Fibroblast of peridontal ligament (primary cell): ENCODE results near the gene CNTNAP2.

Experiments used
- DNase-seq: peaks from one replicate; pipeline ENCODE4 v3.0.0-alpha.2; 2010; ENCODE audit errors: extremely low read depth

CNTNAP2 gene

DNA sequence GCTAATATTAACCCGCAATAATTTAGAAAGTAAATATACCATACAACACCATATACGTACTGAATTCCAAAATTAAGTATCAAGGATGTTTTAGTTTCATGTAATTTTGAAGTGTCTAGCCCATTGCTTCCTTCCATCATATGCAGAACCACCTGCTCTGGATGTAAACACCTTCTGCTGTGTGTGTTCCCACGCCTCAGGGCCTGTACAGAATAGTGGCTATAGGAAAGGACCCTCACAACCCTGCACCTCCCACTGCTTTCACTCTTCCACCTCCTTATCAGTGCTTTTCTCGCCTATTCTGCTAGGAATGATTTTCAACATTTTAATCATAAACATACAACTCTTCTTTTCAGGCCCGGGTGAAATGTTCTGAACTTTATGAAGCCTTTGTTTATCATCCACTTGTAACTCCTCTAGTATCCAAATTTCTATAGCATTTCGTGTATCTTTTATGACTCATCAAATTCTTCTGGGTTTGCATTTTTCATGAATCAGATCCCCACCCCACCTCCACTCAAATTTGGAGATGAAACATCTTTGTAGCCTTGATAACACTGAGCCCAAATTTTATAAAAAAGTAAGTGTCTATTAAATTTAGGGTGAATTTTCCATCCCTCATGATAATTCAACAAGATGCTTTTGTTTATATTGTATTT, 1367.2 kb downstream of the CNTNAP2 start:
- DNase-seq, result peak; percentile 38

DNA sequence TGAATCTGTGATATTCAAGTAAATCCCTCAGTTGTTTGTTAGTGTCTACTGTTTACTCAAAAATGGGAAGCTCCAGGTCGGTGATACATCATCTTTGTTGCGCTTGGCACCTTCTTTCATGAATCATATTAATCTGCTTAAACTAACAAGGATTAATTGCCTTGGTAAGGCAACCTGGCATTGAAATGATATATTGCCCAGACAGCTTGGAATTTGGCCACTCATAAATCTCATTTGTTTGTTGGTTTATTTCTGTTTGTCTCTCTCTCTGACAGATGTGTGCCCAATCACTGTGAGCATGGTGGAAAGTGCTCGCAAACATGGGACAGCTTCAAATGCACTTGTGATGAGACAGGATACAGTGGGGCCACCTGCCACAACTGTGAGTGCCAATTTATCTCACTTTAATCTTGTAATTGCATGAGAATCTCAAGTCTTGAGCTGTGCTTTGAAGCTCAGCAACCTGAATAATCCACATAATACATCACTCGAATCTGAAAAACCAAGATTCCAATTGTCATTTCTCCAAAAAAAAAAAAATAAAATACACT, 1369.1 kb downstream of the CNTNAP2 start:
- DNase-seq, result no peak

DNA sequence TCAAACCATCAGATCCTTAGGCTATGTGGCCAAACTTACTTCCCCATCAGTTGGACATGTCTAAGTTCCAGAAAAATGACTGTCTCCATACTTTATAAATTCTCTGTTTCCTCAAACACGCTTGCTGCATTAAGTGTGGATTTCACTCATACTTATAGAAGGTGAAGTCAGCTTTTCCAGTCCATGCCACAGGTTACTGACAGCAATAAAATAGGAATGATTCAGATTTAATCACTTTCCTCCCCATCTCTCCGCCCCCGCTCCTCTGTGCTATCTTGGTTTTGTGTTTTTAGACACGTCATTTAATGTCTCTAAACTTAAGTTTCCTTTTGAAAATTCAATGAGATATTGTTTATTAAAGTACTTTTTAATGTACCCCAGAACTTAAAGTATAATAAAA, 1376.0 kb downstream of the CNTNAP2 start:
- no peak for DNase-seq

DNA sequence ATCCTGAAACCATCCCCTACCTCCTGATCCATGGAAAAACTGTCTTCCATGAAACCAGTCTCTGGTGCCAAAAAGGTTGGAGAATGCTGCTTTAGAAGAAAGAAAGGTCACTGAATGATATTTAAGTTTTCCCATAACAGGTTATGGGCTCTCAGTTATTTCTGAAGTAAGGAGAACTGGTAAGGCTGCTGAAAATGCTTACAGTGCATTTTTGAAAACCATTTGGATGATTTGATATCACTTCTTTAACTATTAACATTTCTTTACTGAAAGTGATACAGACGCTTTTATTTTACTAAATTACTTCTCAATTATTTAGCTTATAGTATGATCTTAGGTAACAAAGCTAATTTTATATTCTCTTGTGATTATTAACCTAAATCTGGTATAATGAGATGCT, 1379.6 kb downstream of the CNTNAP2 start:
- no peak for DNase-seq

DNA sequence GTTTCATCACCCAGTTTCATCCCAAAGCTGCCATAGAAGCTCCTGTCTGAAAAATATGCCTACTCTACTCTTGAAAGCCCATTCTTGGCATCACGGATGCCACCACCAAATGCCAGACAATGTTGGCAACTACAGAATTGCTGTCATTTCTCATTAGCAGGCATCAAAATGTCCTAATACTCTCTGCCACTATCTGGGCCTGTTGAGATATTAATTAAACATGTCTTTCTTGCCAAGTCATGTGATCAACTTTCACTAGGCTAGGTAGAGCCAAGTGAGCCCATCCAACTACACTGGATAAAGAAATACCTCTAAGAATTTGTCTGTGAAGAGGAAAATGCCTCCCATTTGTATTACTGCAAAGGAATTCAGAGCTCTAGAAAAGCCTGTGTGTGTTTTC, 1380.6 kb downstream of the CNTNAP2 start:
- DNase-seq, result no peak

DNA sequence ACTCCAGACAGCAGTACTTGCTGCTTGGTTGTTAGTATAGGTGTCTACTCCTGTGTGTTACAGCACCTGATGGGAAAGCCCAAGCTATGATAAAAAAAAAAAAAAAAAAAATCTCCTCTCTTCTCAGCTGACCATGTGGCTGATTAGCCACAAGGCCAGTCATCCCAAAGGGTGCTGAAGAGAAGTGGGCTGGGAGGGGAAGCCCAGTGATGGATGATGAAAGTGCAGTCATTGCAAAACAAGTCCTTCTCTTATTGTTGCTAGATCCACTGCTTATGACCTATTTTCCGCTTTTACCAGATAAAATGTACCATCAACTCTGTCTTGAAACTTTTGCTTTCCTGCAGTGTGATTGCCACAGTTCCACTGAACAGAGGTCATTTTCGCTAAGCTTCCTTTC, 1381.5 kb downstream of the CNTNAP2 start:
- DNase-seq, result no peak

DNA sequence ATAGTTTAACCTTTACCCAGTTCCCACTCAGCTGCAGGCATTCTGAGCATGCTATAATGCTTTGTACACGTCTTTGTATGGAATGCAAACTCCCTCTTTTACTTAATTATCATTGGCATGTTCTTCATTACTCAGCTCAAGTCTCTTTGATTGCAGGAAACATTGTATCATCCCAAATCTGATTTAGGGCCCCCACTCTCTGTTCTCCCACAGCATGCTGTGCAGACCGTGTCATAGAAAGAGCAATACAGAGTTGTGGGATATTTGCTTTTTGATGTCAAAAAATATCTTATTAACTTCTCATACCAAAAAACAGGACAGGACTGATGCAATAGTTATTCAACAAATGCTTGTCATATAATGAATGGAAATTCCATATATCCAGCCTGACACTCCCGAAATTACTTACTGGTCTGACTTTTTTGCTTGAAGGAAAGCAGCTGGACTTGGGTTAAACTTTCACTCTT, 1392.5 kb downstream of the CNTNAP2 start:
- peak; percentile 73 for DNase-seq

DNA sequence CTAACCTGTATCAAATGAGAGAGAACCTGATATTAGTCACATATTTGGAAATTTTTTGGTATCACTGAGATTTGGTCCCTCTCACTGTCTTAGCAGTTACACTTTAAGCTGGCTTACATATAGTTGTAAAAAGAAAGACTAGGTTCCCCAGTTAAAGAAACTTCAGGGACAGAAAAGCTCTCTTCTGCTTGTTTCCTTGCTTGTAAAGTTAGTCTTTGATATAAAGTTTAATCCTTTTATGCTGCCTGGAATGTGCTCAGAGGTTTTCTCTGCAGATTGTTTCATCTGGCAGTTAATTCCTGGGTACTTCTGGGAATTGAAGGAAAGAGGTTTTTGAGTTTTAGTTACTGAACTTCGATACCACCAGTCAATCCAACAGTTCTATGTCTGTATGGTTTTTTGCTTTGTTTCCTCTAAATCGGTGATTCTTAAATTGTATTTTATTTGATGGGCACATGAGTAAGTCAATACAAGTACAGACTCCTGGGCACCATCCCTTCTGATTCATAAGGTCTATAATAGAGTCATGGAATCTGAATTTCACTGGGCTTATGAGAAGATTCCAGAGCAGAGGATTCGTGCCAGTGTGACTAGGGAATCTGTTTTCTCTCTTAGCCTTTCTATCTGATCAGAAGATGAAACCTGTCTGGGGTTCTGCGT, 1393.1 kb downstream of the CNTNAP2 start:
- DNase-seq, result peak; percentile 68

DNA sequence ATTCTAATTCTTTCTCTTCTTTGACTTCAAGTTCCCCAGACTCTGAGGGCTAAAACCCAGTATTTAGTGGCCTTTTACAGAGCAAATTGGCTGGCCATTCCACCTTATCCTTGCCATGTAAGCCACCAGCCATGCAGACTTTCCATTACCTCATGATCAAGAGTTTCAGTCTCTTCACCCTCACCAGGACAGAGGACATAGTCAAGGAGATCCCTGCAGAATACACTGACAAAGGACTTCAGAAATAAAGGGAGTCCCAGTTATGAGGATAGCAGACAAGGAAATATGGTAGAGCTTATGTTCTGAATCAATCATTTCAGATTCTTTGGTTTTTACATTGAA, 1393.6 kb downstream of the CNTNAP2 start:
- DNase-seq, result no peak

DNA sequence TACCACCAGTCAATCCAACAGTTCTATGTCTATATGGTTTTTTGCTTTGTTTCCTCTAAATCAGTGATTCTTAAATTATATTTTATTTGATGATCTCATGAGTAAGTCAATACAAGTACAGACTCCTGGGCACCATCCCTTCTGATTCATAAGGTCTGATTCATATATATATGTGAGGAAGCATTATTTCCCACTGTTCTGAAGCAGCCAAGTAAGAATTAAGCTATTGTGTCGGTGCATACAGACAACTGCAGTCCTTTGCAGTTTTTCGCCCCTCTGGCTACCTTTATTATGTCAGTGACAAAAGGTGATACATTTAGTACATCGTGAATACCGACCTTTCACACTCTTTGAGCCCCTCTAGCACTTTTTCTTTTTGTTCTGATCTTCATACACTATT, 1394.3 kb downstream of the CNTNAP2 start:
- DNase-seq, result peak; percentile 69

DNA sequence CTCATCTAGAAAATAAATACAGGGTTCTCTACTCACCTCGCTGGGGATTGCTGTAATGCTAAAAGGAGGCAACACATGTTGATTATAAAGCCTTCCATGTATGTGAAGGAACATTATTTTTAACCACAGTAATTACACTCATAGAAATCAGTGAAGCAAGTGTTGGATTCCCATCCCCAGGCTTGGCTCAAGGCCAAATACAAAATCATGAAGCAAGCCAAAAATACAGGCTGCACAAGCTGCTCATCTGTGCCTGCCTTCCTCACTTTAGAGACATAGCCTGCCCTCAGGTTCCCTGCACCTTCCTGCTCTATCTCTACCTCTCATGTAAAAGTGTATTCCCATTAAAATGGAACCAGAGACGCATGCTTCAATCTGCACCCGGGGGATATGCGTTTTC, 1396.8 kb downstream of the CNTNAP2 start:
- DNase-seq, result no peak

DNA sequence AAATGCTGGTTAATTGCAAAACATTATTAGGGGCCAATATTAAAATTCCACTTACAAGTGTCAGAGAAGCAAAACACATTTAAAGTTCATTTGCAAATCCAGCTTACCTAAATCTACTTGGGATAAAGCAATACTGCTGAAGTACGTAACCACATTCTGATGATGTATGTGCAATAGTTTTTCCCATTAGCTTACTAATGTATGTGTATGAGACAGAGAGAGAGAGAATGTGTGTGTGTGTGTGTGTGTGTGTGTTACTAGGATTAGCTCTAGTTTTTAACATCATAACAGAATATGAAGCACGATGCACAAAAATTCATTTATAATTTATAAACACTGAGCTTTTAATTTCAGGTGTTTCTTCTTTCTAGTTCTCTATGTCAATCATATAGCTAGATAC, 1399.8 kb downstream of the CNTNAP2 start:
- DNase-seq, result no peak

DNA sequence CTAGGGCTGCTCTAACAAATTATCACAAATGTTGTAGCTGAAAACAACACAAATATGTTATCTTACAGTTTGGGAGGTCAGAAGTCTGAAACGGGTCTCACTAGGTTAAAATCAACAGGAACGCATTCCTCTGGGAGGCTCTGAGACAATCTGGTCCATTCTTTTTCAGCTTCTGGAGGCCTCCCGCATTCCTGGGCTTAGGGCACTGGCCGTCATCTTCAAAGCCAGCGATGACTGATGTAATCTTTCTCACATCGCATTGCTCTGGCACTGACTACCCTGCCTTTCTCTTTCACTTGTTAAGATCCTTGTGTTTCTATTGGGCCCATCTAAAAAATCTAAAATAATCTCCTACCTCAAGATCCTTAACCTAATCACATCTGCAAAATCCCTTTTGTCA, 1402.5 kb downstream of the CNTNAP2 start:
- DNase-seq, result no peak

DNA sequence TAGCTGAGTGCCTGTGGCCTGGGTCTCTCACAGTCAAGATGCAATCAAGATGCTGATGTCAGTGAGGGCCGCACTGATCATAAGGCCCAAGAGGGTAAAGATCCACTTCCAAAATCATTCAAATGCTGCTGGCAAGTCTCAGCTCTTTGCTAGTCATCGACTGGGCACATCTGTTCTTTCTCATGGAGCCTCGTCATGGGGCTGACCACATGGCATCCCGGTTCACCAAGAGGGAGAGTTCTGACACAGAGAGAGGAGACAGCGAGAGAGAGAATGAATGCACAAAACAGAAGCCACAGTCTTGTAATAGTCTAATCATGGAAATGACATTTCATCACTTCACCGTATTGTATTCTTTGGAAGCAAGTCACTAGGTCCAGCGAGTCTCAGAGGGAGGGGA, 1406.5 kb downstream of the CNTNAP2 start:
- DNase-seq, result peak; percentile 54

DNA sequence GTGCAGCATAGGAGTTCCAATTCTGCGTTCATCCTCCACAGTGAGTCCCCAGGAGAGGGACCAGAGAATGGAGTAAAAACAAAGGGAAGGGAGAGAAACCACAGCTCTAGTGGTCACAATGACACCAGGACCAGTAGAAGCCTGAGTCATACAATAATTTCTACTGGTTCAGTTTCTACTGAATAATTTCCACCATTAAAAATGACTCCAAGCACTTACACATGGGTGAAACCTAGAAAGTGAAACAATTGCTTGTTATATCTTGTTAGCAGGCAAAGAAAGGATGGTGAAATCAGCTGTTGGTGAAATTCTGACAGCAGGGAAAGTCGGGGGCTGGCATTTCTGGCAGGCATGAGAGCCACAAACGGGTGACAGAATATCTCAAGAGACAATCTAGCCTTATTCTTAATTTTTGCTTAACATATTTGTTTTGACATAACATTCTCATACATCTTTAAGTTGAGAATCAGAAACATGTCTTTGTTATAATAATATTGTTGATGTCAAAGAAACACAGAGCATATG, 1408.2 kb downstream of the CNTNAP2 start:
- DNase-seq, result no peak

DNA sequence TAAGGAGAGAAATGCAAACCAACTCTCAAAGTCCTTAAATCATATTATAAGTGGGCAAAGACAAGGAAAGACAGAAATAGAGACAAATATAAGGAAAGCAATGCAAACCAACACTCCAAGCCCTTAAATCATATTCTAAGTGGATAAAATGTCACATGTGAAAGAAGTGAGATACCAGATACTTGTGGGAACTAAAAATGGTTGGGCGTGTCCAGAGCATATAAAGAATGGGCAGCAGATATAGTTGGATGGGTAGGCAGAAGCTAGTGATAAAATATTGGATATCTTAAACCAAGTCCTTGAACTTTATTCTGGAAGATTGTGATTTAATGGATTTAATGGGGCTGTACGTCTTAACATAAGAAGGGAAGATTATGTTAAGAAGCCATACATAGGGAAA, 1408.7 kb downstream of the CNTNAP2 start:
- no peak for DNase-seq

DNA sequence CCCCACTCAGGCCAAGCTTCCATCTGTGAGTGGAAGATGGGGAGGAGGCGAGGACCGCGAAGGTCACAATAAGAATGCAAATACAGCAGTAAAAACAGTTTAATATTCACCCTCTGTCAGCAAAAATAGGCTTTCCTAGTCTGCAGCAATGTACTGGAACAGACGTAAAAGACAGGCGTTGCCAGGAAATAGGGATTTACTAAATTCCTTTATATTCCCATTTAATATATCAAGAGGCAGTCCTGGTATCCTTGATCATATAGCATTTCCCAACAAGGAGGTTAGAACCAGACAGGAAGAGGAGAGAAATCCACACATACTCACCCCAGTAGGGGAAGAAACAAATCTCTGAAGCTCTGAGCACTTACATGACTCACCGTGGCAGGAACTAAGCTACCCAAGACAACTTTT, 1419.1 kb downstream of the CNTNAP2 start:
- DNase-seq, result peak; percentile 64

DNA sequence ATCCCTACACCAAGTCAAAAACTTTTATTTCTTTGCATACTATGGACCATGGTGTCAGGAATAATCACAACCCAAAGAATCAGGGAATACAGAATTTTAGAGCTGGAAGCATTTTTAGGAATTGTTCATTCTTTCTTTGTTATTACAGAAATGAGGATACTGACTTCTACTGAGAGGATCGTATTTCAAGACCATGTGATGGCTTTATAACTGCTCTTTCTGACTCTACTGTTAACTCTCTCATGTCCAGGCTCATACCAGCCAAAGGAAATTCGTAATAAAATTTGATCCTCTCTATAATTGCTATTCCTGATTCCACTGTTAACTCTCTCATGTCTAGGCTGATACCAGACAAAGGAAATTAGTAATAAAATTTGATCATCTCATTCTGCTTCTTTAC, 1423.1 kb downstream of the CNTNAP2 start:
- DNase-seq, result peak; percentile 25

DNA sequence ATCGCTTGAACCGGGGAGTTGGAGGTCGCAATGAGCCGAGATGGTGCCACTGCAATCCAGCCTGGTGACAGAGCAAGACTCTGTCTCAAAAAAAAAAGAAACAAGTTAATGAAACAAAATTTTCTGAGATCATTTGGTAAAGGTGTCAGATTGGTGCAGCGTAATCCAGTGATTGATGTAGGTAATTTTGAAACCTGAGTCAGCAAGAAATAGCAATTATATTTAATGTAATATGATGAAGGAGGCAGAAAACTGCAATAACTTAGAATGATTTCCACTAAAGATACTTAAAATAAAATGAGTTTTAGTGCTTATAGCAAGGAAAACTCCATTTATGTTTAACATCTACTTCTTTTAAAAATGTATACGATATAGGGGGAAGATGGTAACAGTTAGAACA, 1424.1 kb downstream of the CNTNAP2 start:
- DNase-seq, result no peak

DNA sequence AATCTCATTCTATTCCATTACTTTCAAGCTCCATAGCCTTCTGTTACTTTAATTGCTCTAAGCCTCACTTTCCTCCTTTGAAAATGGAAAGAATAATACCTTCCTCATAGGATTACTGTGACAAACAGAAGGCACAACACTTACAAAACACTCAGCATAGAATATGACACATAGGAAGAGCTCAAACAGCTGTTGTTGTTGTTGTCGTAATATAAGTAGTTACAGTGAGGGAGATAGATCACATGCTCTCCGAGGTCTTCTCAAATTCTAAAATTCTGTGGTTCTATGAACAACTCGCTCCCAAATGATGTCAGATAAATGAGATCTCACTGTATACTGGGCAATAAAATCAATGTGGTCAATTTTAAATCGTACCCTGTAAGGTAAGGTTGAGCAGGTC, 1424.7 kb downstream of the CNTNAP2 start:
- no peak for DNase-seq

DNA sequence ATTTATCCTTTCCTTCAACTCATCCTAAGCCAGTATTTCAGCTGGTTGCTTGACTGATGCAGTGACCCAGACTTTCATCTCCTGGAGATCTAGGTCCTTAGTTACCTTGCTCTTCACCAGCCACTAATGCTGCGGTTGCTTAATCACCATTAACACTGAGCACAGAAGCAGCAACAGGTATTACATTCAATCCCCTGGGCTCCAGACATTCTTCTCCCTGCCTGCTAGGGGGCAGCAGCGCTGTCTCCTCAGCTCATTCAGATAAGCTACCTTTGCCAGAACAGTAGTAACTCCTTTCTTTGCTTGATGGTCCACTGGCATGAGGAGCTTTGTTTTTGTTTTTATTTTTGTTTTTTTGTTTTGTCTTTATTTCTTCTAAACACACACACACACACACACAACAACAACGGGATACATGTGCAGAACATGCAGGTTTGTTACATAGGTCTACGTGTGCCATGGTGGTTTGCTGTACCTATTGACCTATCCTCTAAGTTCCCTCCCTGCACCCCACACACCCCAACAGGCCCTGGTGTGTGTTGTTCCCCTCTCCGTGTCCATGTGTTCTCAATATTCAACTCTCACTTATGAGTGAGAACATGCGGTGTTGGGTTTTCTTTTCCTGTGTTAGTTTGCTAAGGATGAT, 1430.8 kb downstream of the CNTNAP2 start:
- peak; percentile 3 for DNase-seq

DNA sequence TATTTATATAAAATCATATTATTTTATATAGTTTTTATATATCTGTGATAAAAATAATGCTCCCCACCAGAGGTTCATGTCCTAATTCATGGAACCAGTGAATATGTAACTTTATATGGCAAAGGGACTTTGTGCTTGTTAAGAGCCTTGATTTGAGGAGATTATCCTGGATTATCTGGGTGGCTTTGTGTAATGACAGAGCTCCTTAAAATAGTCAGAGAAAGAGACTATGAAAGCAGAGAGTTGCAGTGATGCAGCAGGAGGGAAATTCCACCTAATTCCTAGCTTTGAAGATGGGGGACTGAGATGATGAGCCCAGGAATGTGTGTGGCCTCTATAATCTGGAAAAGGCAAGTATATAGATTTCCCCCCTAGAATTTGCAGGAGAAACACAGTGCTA, 1439.7 kb downstream of the CNTNAP2 start:
- no peak for DNase-seq

DNA sequence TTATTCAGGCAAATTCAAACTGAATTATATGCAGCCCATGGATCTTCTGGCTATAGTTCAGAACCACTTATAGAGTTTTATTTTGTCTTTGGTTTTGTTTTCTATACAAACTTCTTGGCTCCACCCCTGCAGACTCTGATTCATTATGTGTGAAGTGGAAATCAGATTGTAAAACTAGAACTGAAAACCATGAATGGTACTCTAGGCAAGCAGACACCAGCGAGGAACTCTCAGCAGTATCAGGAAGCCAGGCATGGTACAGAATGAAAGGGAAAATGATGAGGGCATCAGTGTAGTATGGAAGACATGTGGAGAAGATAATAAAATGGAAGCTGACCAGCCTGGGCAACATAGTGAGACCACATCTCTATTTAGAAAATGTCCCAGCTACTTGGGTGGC, 1447.1 kb downstream of the CNTNAP2 start:
- DNase-seq, result no peak
